GM18505 (cell line): ENCODE results near the gene ULK3.

Experiments used
- ATAC-seq: cut with Tn5 transposase; IDR thresholded peaks from one replicate; pipeline ENCODE4 v1.9.1; 2021; ENCODE audit not compliant: unreplicated experiment
- POLR2A ChIP-seq: IDR thresholded peaks from 4 replicates; pipeline ENCODE4 v1.6.1; 2011; ENCODE audit warnings: borderline replicate concordance; ENCODE audit not compliant: insufficient read depth, insufficient read length; ENCODE audit errors: extremely low read depth

ULK3 gene

DNA sequence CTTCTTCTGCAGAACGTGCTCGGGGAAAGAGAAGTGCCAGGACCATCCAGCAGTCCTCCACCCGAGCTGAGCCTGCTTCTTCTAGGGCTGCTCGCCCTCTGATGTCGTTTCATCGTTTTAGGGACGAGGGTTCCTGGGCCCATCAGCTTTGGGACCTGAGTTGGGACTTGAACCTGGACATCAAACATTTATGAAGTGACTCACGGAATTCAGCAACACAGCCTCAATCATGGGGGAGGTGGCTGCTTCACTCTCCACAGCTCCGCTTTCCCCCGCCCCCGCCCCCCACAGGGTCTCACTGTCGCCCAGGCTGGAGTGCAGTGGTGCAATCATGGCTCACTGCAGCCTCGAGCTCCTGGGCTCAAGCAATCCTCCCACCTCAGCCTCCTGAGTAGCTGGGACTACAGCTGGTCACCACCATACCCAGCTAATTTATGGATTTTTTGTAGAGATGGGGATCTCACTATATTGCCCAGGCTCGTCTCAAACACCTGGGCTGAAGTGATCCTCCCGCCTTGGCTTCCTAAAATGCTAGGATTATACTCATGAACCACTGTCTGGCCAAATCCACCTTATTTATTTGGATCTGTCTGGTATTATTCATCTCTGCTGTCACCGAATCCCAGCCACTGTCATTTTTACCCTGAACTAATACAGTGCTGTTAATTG lies 30.9 kb upstream of the ULK3 start:
- TF ChIP-seq POLR2A = no peak
- no peak for ATAC-seq

DNA sequence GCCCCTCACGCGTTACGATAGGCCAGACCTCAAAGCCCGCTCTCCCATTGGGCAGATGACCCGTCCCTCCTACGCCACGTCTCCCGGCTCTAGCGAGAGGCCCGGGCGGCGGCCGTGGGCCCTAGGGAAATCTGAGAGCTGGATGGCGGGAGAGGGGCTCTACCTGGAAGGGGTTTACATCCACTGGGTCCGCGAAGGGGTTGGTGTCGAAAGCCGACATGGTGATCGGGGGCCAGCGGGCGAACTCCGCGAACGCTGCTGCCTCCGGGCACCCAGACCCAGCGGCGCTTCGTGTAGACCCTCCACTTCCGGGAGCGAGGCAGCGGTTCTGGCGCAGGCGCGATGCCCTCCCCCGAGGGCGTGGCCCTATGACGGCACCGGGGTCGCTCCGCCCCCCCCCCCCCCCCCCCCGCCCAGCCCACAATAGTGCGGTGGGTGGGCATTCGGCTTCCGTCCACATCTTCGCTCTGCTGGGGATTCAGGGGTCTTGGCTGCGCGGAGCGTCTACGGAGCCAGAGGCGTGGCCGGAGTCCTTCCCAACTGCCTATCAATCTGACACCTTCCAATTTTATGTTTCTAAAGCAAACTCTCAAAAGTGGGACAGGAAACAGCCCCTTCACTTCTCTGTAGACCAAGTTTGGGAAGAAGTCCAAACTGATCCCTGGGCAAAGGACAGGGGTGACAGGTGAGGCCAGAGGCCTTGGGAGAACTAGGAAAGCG lies 30.2 kb upstream of the ULK3 start, which contains the start of gene SCAMP2:
Gene SCAMP2 (minus strand): TSS at position 330 of the 720 bp plus-strand sequence. CDS start 110 bp downstream, at position 220.
- peak; percentile 70 for ATAC-seq
- TF ChIP-seq POLR2A = peak; percentile 93

DNA sequence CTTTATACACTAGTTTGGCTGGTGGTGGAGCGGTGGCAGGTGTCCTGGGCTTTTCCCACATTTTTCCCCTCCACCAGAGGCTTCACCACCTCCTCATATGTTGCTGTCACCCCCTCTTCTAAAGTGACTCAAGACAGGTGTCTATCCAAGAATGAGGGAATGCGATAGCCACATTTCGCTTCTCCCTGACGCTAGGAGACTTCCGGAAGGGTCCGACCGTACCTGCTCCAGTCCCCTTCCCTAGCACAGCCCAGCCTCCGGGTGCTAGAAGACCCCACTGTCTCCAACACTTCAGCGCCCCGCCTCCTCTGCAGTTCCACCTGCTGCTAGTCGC lies 29.7 kb upstream of the ULK3 start:
- no peak for ATAC-seq
- no peak for TF ChIP-seq POLR2A

DNA sequence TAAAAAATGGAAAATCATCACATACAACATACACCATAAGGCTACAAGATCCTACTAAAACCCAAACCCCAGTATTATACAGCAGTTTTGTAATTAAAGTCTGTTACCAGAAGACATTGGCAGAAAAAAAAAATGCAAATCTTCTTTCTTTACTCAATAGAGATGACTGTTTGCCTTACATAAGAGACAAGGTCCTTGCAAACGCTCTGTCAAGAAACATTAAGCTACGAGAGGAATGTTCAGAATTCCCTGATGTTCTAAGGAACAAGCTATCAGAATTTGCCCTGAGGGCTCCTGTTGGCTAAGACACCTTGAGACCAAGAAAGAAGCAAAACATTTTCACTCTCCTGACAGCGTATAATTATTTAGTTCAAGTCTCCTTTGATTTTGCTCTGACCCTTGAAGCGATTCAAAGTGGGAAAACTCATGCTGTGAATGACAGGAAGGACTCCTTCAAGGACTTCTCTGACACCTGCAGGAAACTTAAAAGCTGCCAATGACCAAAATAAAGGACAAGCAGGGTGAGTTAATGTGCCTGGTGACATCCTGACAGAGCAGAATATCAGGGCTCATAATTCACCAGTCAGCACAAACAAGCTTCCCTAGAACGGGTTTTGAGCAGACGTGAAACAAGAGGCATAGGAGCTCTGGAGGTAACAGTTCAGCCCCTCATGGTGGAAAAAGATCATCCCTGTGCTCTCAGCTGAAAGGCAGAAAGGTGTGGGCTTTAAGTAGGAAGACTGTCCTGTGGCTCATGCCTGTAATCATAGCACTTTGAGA lies 27.7 kb upstream of the ULK3 start:
- no peak for ATAC-seq
- TF ChIP-seq POLR2A = no peak

DNA sequence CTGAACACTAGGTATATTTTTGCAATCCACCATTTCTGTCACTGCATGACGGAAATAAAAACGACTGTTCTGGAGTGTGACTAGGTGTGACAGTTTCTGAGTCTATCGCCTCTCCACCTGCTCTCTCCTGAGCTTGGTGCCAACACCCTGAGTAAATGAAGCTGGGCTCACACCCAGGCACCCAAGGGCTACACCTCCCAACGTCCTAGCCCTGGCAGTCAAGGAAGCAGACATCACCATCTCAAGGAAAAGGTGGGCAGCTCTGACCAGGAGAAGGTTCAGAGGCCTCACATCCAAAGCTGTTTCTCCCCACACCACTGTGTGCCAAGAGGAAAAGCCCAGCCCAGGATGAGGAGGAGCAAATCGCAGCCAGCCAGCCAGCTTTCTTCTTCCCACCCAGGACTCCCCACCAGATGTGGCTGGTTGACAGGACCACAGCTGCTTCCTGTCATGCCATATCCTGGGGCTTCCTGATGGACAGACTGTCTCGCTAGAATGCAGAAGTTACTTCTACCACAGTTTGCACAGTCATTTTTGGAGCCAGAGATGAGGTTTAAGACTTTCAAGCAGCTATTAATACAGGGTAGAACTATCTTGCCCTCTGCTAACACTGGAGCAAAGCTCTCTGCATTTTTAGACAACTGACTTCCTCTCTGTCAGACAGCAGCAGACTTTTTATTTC lies 26.9 kb upstream of the ULK3 start:
- TF ChIP-seq POLR2A = peak; percentile 54

DNA sequence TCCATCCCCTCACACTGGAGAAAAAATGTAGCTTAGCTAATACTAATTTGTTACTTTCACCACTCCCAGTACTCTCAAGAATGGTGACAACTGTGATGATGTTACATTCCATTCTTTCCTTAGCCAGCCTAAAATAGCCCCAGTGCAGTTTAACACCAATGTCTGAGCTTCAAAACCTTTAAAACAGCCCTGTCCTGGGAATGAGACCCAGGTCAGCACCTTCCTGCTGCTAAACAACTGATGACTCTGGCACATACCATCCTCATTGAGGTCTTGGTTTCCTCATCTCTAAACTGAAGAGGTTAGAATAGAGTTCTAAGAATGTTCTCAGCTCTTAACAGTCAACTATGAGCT lies 26.4 kb upstream of the ULK3 start:
- no peak for TF ChIP-seq POLR2A
- no peak for ATAC-seq

More for the DNA sequence above, 26.9 kb upstream of the ULK3 start:
- ATAC-seq = peak; percentile 37

DNA sequence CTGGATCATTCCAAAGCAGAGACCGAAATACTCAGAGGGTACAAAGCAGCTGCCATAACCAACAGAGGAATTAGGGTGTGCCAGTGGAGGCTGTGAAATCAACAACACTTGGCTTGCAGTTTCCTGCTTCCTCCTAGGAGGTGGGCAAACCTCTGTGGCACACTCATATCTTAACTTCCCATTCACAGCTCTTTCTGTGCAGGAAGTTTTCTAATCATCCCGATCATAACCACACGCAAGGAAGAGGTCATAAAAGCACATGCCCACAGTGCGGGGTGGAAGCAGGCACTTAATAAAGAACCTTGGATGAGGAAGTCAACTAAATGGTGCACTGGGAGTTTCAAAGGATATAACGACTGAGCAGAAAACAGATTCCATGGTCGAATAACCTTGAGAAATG lies 25.1 kb upstream of the ULK3 start:
- ATAC-seq = no peak
- no peak for TF ChIP-seq POLR2A

DNA sequence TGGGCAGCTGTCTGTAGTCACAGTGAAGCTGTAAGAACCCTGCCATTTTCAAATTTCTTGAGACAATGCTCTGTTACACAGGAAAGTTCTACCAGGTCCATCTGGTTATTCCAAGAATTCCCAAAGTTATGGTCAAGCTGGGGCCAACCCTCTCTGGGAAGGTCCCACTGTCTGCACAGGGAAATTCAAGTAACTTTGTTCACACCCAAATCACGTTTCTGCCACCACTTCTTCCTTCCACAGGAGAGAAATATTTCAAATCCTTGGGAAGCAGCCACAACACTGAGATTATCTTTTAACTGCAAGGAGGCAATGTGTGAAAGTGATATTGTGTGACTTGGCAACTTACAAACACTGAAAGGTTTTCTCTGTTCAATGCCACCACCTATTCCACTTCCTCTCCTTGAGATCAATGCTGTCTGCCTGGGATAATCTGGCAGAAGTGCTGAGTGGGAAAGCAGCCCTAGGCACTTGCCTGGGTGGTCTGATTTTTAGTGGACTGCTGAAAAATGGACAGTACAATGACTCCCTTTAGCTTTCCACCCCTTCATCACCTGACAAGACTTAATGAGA lies 24.6 kb upstream of the ULK3 start:
- TF ChIP-seq POLR2A = no peak
- no peak for ATAC-seq

DNA sequence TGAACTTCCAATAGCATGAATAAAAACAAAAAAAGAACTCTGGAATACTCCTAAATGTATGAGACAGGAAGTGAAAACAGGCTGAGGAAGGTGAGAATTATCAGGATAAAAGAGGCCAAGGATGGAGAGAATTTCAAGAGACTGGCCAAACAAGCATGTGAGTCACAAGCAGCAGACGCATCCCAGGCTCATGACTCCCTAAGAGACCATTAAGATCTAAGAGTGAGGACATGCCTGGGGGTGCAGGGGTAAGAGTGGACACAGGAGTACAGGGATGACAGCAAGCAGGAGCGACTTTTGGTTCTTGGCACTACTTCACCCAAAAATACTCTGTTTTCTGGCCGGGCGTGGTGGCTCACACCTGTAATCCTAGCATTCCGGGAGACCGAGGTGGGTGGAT lies 23.1 kb upstream of the ULK3 start:
- no peak for TF ChIP-seq POLR2A
- no peak for ATAC-seq

DNA sequence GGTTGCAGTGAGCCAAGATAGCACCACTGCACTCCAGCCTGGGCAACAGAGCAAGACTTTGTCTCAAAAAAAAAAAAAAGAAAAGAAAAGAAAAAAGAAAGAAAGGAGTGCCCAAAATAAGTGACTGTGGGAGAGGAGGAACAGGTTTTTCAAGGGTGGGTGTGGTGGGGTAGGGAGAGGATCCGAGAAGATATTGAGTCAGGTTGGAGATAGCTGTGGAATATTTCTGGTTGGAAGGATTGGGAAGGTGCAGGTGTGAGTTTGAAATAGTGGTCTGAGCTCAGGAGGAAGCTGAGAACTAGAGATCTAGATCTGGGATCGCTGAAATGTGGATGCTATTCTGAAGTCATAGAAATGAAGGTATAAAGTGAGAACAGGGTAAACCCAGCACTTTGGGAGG lies 22.4 kb upstream of the ULK3 start:
- TF ChIP-seq POLR2A = no peak
- ATAC-seq = no peak

DNA sequence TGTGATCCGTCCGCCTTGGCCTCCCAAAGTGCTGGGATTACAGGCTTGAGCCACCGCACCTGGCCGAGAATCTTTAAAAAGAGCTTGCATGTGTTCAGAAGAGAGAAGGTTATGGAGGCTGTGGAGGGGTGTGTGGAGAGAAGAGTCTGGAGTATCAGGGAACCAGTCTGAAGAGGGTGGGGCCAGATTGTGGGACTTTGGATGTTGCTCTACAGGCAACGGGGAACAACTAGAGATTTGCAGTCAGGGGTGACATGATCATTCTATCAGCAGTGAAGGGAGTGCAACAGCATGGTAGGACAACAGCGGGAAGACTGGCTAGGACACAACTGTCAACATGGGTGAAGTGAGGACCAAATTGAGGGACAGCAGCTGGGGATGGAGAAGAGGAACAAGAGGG lies 21.3 kb upstream of the ULK3 start:
- no peak for TF ChIP-seq POLR2A

DNA sequence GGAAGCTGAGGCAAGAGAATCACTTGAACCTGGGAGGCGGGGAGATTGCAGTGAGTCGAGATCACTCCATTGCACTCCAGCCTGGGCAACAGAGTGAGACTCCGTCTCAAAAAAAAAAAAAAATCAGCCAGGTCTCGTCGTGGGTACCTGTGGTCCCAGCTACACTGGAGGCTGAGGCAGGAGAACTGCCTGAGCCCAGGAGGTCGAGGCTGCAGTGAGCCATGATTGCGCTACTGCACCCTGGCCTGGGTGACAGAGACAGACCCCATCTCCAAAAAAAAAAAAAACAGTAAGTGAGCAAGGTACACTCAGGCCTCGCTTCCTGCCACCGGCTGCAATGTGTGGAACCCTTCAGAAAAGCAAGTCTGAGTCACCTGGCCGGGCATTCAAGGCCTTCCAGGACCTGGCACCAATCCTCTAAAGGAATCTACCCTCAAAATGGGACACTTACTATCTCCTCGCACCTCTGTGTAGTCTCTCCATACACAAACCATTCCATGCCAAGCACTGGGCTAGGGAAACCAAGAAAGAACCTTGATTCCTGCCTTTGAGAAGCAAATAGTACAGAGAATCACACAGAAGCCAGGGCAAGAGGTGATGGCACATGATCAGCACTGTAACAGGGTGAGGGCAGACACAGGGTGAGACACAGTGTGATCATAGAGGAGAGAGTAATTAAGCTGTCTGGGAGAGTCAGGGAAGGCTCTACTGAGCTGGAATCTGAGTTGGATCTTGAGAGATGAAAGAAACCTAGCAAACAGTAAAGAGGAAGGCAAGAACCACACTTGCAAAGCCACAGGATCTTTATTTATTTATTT lies 20.5 kb upstream of the ULK3 start:
- no peak for TF ChIP-seq POLR2A
- ATAC-seq = no peak

More for the DNA sequence above, 21.3 kb upstream of the ULK3 start:
- ATAC-seq = no peak
